Calu3 (cell line): ENCODE measurements around the gene JADE1. TPM values are rescaled to one million over a fixed set of nuclear protein-coding genes. Genes with fewer than 3 reads are reported as not detected.

Source experiments
- BruUV-seq: library from RNA; stranded (reverse); fragments of 400-500 nt; replicated peaks from 2 replicates; lab custom pipeline; 2021; lab: Mats Ljungman, UMichigan
- CTCF ChIA-PET: fragments of 300-600 bp; sonication (Branson Sonifier 250); formaldehyde crosslinking; loops from one replicate; lab custom pipeline; 2022; ENCODE audit warnings: antibody characterized with exemption; lab: Charles Lee
- DNase-seq: peaks from one replicate; pipeline ENCODE4 v3.0.0; 2022
- H3K27ac Mint-ChIP-seq: one replicate; pipeline ENCODE4 v1.8.0; 2022; ENCODE audit warnings: mixed read lengths; ENCODE audit not compliant: unreplicated experiment
- H3K27me3 Mint-ChIP-seq: one replicate; pipeline ENCODE4 v1.8.0; 2022; ENCODE audit warnings: mixed read lengths; ENCODE audit not compliant: unreplicated experiment
- H3K36me3 Mint-ChIP-seq: one replicate; pipeline ENCODE4 v1.8.0; 2022; ENCODE audit warnings: mild to moderate bottlenecking, moderate library complexity, mixed read lengths; ENCODE audit not compliant: insufficient read depth, unreplicated experiment
- H3K4me1 Mint-ChIP-seq: one replicate; pipeline ENCODE4 v1.8.0; 2022; ENCODE audit warnings: mild to moderate bottlenecking, low read depth, mixed read lengths; ENCODE audit not compliant: unreplicated experiment
- H3K4me3 Mint-ChIP-seq: one replicate; pipeline ENCODE4 v1.8.0; 2022; ENCODE audit warnings: mild to moderate bottlenecking, low read depth, moderate library complexity, mixed read lengths; ENCODE audit not compliant: unreplicated experiment
- H3K9me3 Mint-ChIP-seq: one replicate; pipeline ENCODE4 v1.8.0; 2022; ENCODE audit warnings: low read depth, mixed read lengths; ENCODE audit not compliant: unreplicated experiment
- CTCF ChIP-seq: fragments of 200-600 bp; IDR thresholded peaks from one replicate; pipeline ENCODE4 v1.8.0; 2022; ENCODE audit warnings: antibody characterized with exemption; ENCODE audit not compliant: unreplicated experiment
- intact Hi-C: fragments of 100-400 bp; cut with micrococcal nuclease; formaldehyde crosslinking; loops from one replicate; pipeline ENCODE4 v1.10.0; 2022; ENCODE audit not compliant: unreplicated experiment
- total RNA-seq: library from RNA; stranded (reverse); gene quantifications from 2 replicates; pipeline ENCODE4 v1.2.3, GENCODE V29; 2022

Gene JADE1
- total RNA-seq, 1 experiment from 2014 or later: 33.9 TPM

- no peak for TF ChIP-seq CTCF
- CTCF ChIA-PET: interaction anchor here (0.6 to 1.6 kb wide), 3 partner anchors 11 to 259 kb away, joined by 3 to 7 read pairs (median 3); no protein-coding TSS in a partner anchor
- peaks cover 41% of the 10 kb centered on the region for H3K36me3 Mint-ChIP-seq
- no TSS peak for BruUV-seq
- peak; percentile 87 for DNase-seq
- H3K9me3 Mint-ChIP-seq: no peaks in the 10 kb centered on the region
- intact Hi-C loops: loop anchor here (5.0 kb wide), 2 partner anchors 50 to 280 kb away; partner anchors contain the start of gene SCLT1
- H3K27me3 Mint-ChIP-seq: no peaks in the 10 kb centered on the region
- peak overlapping the region; percentile 39 for H3K27ac Mint-ChIP-seq
- peak overlapping the region; percentile 81 for H3K4me3 Mint-ChIP-seq
- peaks cover 15% of the 10 kb centered on the region for H3K4me1 Mint-ChIP-seq
Measured at GRCh38 chr4:128811571-128812441, 2.3 kb downstream of the JADE1 start.

GRCh38 chr4:128812442-128813235 lies 3.1 kb downstream of the JADE1 start:
- no peaks in the 10 kb centered on the region for H3K9me3 Mint-ChIP-seq
- no TSS peak for BruUV-seq
- peak overlapping the region; percentile 81 for H3K4me3 Mint-ChIP-seq
- peaks cover 41% of the 10 kb centered on the region for H3K36me3 Mint-ChIP-seq
- intact Hi-C loops: loop anchor here (5.0 kb wide), 2 partner anchors 50 to 280 kb away; partner anchors contain the start of gene SCLT1
- H3K27me3 Mint-ChIP-seq: no peaks in the 10 kb centered on the region
- peak; percentile 34 for DNase-seq
- H3K27ac Mint-ChIP-seq: peak overlapping the region; percentile 39
- peaks cover 15% of the 10 kb centered on the region for H3K4me1 Mint-ChIP-seq
- TF ChIP-seq CTCF: no peak
- CTCF ChIA-PET: interaction anchor here (1.4 to 1.6 kb wide), 2 partner anchors 11 to 260 kb away, joined by 3 to 7 read pairs; no protein-coding TSS in a partner anchor

GRCh38 chr4:128813965-128814364 lies 4.5 kb downstream of the JADE1 start:
- no peak overlapping the region for H3K4me3 Mint-ChIP-seq
- no peak for DNase-seq
- no TSS peak for BruUV-seq
- H3K27me3 Mint-ChIP-seq: no peaks in the 10 kb centered on the region
- CTCF ChIA-PET: interaction anchor here (0.7 kb wide), 1 partner anchor 1225 kb away, joined by 4 read pairs; no protein-coding TSS in a partner anchor
- TF ChIP-seq CTCF: no peak
- no peak overlapping the region for H3K27ac Mint-ChIP-seq
- intact Hi-C loops: loop anchor here (5.0 kb wide), 2 partner anchors 48 to 278 kb away; partner anchors contain the start of gene SCLT1
- H3K4me1 Mint-ChIP-seq: peaks cover 19% of the 10 kb centered on the region
- H3K9me3 Mint-ChIP-seq: no peaks in the 10 kb centered on the region
- H3K36me3 Mint-ChIP-seq: peaks cover 45% of the 10 kb centered on the region

- no peak for DNase-seq
- no TSS peak for BruUV-seq
- H3K4me3 Mint-ChIP-seq: no peak overlapping the region
- CTCF ChIA-PET: no interaction called here
- peaks cover 7% of the 10 kb centered on the region for H3K36me3 Mint-ChIP-seq
- no peaks in the 10 kb centered on the region for H3K9me3 Mint-ChIP-seq
- peaks cover 18% of the 10 kb centered on the region for H3K4me1 Mint-ChIP-seq
- H3K27me3 Mint-ChIP-seq: no peaks in the 10 kb centered on the region
- intact Hi-C loops: no loop called here
- TF ChIP-seq CTCF: no peak
- H3K27ac Mint-ChIP-seq: no peak overlapping the region
Measured at GRCh38 chr4:128818442-128818841, 8.9 kb downstream of the JADE1 start.
